Right atrium auricular region (tissue), 2 donors: ENCODE results near the gene SH3GLB2. TPM values are rescaled to one million over a fixed set of nuclear protein-coding genes. Genes with fewer than 3 reads are reported as not detected.

Experiments used
- DNase-seq: peaks from one replicate; pipeline ENCODE4 v3.0.0-alpha.2; 2019; ENCODE audit warnings: low spot score
- H3K27ac ChIP-seq, 2 donors: fragments of 200-600 bp; sonication (generic); 1 replicate in 1 of 2; 2 replicates in 1 of 2; pipeline ENCODE4 v1.5.1; 2016 to 2019
- H3K27me3 ChIP-seq, 2 donors: fragments of 200-600 bp; sonication (generic); one replicate each; pipeline versions ENCODE4 v1.5.1 to v1.6.0; 2017 to 2019
- H3K36me3 ChIP-seq: fragments of 200-600 bp; sonication (generic); one replicate; pipeline ENCODE4 v1.5.1; 2016
- H3K4me1 ChIP-seq, 2 donors: fragments of 200-600 bp; sonication (generic); one replicate each; pipeline versions ENCODE4 v1.5.1 to v1.6.0; 2017 to 2019
- H3K4me3 ChIP-seq, 2 donors: fragments of 200-600 bp; sonication (generic); 1 replicate in 1 of 2; 2 replicates in 1 of 2; pipeline ENCODE4 v1.5.1; 2017 to 2019; ENCODE audit warnings: mild to moderate bottlenecking in 1 of 2, moderate library complexity in 1 of 2
- H3K9me3 ChIP-seq, 2 donors: fragments of 200-600 bp; sonication (generic); one replicate each; pipeline ENCODE4 v1.5.1; 2019
- total RNA-seq, 2 donors: library from RNA; depleted of rRNA; stranded (reverse); fragments of >200 nt; gene quantifications; one replicate each; pipeline ENCODE4 v1.1.0, GENCODE V29; 2016
- TF ChIP-seq, protein P1 (sequence below), 2 donors: fragments of 200-600 bp; sonication (generic); IDR thresholded peaks; one replicate each; pipeline ENCODE4 v1.5.1; 2019; ENCODE audit warnings: antibody characterized with exemption in 2 of 2

Gene SH3GLB2
- total RNA-seq, 2 donors from 2014 or later = 25.6 to 41.3 TPM

DNA sequence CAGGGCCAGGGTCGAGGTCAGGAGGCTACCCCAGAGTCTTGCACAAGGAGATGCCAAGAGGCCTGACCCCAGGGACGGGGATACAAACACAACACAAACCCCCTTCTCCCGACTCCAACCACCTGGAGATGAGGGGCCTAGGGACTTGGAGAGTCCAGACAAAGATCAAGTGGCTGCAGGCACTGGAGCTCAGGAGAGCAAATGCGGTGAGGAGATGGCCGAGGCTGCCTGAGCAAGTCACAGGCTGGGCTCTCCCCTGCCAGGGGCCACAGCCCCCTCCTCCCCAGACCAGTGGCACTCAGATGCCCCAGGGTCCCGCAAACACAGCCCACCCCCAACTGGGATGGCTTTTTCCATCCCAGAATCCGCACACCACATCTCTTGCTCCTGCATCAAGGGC is 15.8 kb downstream of the SH3GLB2 start:
- no peak for DNase-seq
- no peak overlapping the region for H3K4me3 ChIP-seq
- peaks cover 32% of the 10 kb centered on the region for H3K36me3 ChIP-seq
- H3K27me3 ChIP-seq = no peaks in the 10 kb centered on the region
- peaks cover 0 to 2% of the 10 kb centered on the region in 2 donors for H3K4me1 ChIP-seq
- H3K9me3 ChIP-seq = no peaks in the 10 kb centered on the region
- H3K27ac ChIP-seq = no peak overlapping the region
- TF ChIP-seq, protein P1, sequence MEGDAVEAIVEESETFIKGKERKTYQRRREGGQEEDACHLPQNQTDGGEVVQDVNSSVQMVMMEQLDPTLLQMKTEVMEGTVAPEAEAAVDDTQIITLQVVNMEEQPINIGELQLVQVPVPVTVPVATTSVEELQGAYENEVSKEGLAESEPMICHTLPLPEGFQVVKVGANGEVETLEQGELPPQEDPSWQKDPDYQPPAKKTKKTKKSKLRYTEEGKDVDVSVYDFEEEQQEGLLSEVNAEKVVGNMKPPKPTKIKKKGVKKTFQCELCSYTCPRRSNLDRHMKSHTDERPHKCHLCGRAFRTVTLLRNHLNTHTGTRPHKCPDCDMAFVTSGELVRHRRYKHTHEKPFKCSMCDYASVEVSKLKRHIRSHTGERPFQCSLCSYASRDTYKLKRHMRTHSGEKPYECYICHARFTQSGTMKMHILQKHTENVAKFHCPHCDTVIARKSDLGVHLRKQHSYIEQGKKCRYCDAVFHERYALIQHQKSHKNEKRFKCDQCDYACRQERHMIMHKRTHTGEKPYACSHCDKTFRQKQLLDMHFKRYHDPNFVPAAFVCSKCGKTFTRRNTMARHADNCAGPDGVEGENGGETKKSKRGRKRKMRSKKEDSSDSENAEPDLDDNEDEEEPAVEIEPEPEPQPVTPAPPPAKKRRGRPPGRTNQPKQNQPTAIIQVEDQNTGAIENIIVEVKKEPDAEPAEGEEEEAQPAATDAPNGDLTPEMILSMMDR (IDR thresholded peaks at IDR 0.05) = no peak

DNA sequence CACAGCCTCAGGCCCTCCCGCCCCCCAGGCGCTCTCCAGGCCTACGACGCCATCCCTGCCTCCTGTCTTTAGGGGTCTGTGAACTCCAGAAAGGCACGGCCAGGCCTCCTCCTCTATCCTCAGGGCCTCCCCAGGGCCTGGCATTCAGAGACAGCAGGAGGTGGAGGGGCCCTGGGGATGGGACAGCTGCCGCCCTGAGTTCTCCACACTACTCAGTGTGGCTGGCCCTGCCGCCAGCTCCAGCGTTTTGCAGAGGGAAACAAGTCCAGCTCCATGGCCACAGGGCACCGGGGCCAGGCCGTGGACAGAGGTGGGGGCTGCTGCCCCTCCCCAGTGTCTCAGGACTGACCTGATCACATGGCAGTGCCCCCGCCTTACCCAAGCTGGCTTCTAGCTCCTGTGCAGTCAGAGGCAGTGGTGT is 16.4 kb downstream of the SH3GLB2 start:
- Histone ChIP-seq H3K27ac (no peak overlapping the region), H3K36me3 (peaks cover 32% of the 10 kb centered on the region), H3K4me3 (no peak overlapping the region), H3K27me3 (no peaks in the 10 kb centered on the region), H3K4me1 (peaks cover 0 to 7% of the 10 kb centered on the region in 2 donors), H3K9me3 (no peaks in the 10 kb centered on the region)
- TF ChIP-seq, protein P1 (IDR thresholded peaks at IDR 0.05) = no peak
- DNase-seq = no peak

DNA sequence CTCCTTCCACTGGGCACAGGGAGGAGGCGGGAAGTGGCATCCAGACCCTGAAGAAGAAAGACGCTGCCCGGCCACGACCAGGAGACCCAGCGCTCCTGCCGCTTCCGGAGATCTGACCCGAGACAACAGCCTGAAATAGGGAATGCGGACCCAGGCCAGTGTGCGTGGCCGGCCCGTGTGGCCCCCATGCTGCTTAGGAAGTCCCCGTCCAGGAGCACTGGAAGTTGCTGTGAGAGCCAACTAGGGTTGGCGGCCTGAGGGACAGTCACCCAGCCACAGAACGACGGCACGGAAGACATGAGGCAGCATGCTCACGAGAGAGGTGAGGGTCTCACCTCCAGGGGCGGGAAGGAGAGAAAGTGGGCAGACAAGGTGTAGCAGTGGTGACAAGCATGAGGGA is 17.0 kb downstream of the SH3GLB2 start:
- Histone ChIP-seq H3K27me3 (no peaks in the 10 kb centered on the region), H3K36me3 (peaks cover 37% of the 10 kb centered on the region), H3K4me3 (no peak overlapping the region), H3K4me1 (peaks cover 0 to 13% of the 10 kb centered on the region in 2 donors), H3K27ac (no peak overlapping the region), H3K9me3 (no peaks in the 10 kb centered on the region)
- TF ChIP-seq, protein P1 (IDR thresholded peaks at IDR 0.05) = no peak
- DNase-seq = no peak

DNA sequence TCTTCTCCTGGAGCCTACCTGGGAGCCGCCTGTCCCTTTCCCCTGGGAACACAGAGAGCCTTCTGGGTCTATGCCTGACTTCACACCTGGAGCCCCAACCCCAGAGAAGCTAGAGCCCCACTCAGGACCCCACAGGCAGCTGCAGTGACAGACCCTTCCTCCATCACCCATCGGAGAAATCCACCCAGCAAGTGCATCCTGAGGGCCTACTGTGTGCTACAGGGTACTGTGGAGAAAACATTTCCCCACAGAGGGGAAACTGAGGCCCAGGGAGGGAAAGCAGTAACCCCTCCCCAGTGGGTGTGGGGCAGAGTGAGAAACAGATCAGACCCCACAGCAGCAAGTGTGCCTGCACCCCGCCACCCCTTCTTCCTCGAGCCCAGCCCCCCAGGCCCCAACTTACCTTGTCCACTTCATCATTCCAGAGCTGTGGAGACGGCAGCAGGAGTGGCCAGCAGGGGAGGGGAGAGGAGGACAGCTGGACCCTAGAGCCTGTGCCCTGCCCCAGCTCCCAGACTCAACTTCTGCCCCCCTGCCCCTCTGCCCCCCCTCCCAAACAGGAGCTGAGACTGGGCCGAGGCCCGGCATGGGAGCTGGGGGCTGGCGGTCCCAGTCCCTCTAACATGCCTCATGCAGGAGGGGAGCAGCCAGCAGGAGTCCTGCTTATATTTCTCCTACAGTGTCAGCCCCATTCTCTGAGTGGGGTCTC is 17.7 kb downstream of the SH3GLB2 start:
- H3K27ac ChIP-seq = no peak overlapping the region
- no peaks in the 10 kb centered on the region for H3K9me3 ChIP-seq
- no peak for DNase-seq
- peaks cover 0 to 14% of the 10 kb centered on the region in 2 donors for H3K4me1 ChIP-seq
- H3K36me3 ChIP-seq = peaks cover 45% of the 10 kb centered on the region
- H3K4me3 ChIP-seq = no peak overlapping the region
- TF ChIP-seq, protein P1 (IDR thresholded peaks at IDR 0.05) = no peak
- no peaks in the 10 kb centered on the region for H3K27me3 ChIP-seq

DNA sequence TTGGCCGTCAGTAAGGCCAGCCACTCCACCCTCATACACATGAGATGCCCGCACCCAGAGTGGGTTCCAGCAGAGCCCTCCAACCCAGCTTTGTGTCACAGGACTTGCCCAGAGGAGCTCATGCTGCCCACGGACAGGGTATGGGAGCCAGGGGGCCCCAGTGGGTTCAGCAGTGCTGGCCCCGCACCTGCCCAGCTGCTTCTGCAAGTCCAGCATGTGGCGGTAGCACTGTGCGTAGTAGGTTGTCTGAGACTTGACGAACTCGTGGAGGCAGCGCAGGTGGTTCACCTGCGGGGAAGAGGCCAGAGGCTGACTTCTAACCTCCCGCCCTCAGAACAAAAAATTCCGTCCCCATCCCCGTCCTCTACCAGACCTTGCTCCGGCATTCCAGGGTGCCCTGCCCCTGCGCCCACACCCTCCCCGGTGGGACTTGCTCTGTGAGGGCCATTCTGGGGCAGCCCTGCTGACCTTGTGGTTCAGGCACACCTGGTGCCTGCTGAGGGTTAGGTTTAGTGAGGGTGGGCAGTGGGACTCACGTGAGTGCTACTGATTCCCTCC is 18.5 kb downstream of the SH3GLB2 start:
- no peak for DNase-seq
- Histone ChIP-seq H3K27ac (no peak overlapping the region), H3K27me3 (no peaks in the 10 kb centered on the region), H3K9me3 (no peaks in the 10 kb centered on the region), H3K4me1 (peaks cover 0 to 14% of the 10 kb centered on the region in 2 donors), H3K4me3 (no peak overlapping the region), H3K36me3 (peaks cover 47% of the 10 kb centered on the region)
- TF ChIP-seq, protein P1 (IDR thresholded peaks at IDR 0.05) = no peak
